ENCODE data around the gene PRMT3. TPM values are rescaled to one million over a fixed set of nuclear protein-coding genes. Genes with fewer than 3 reads are reported as not detected.
"Not testable (repeated sequence)": the region's sequence is repeated elsewhere in the genome, so short reads cannot be mapped to it uniquely, and the experiment has no call there.

The PRMT3 gene
- total and polyA plus RNA-seq, 2 experiments from 2014 or later: 9.8 to 11.7 TPM

DNA sequence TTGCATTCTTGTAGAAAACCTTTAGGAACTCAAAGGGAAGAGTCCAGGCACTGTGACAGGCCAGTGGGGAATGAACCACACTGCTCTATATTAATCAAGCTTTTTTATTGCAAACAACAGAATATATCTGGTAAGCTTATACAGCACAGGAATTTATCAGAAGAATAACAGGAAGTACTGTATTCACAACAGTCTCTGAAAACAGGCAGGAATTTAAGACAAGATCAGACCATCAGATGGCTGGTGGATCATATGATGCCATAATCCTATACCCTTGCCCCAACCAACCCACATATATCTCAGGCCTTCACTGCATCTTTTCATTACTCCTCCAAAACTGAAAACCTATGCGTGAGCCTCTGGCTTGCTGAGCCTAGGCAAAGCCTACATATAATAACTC is 25.0 kb upstream of the PRMT3 start:
- no peaks in the 10 kb centered on the region for H3K36me3 ChIP-seq (ENCODE audit: low read depth)
- no peaks in the 10 kb centered on the region for H4K20me1 ChIP-seq (ENCODE audit: insufficient read depth)
- in situ Hi-C loops (cut with MboI): no loop called here
- H3K9ac ChIP-seq: no peak overlapping the region
- TF ChIP-seq EZH2phosphoT487 (IDR thresholded peaks at IDR 0.05; ENCODE audit: insufficient read depth, low read depth) (no peak), EZH2 (IDR thresholded peaks at IDR 0.05; ENCODE audit: insufficient read depth, poor library complexity, severe bottlenecking) (no peak)
- H3K9me3 ChIP-seq (ENCODE audit: low read depth): no peaks in the 10 kb centered on the region
- WGBS, 2 experiments (ENCODE audit: low coverage in 1 of 2, low lambda C conversion rate in 2 of 2, missing lambda C conversion rate in 2 of 2): 35 to 46% methylated on average over 1 of the region's 1 CpG
- no peaks in the 10 kb centered on the region for H3K27me3 ChIP-seq (replicated peaks; ENCODE audit: insufficient read depth)
- no peak for DNase-seq
- no peak overlapping the region for H3K27ac ChIP-seq
- no peak overlapping the region for H3K4me2 ChIP-seq (ENCODE audit: unreplicated experiment)
- peaks cover 10% of the 10 kb centered on the region; the same call in 1 of the 2 replicates for H3F3A ChIP-seq (ENCODE audit: insufficient read depth)
- H3K79me2 ChIP-seq (ENCODE audit: insufficient read depth): no peaks in the 10 kb centered on the region
- H3K9me2 ChIP-seq (ENCODE audit: insufficient read depth): no peaks in the 10 kb centered on the region
- no peak overlapping the region for H3K4me3 ChIP-seq
- H3K4me1 ChIP-seq (ENCODE audit: insufficient read depth): peaks cover 15% of the 10 kb centered on the region
- peak overlapping the region; percentile 91; the same call in 1 of the 2 replicates for H2AFZ ChIP-seq

DNA sequence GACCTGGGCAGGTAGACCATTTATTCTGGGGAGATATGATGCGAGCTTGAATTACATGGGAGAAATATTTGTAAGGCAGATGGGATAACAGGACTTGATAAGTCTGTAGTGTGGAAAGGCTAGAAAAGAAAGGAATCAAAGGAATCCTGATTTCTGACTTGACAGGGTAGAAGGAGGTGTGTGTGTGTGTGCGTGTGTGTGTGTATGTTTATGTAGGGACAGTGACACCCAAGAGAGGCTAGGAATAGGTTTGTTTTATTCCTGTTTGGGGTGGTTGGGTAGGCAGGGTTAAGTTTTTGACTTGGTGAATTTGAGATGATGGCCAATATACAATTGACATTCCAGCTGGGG is 24.4 kb upstream of the PRMT3 start:
- Histone ChIP-seq H4K20me1 (ENCODE audit: insufficient read depth) (no peaks in the 10 kb centered on the region), H3K27ac (no peak overlapping the region), H3K27me3 (replicated peaks; ENCODE audit: insufficient read depth) (no peaks in the 10 kb centered on the region), H3K4me3 (peak overlapping the region; percentile 81), H3K9me2 (ENCODE audit: insufficient read depth) (no peaks in the 10 kb centered on the region), H3K9ac (peak overlapping the region; percentile 79), H3F3A (ENCODE audit: insufficient read depth) (peaks cover 12% of the 10 kb centered on the region; the same call in 1 of the 2 replicates), H3K9me3 (ENCODE audit: low read depth) (no peaks in the 10 kb centered on the region), H2AFZ (peak overlapping the region; percentile 91), H3K36me3 (ENCODE audit: low read depth) (no peaks in the 10 kb centered on the region), H3K4me1 (ENCODE audit: insufficient read depth) (peaks cover 19% of the 10 kb centered on the region), H3K79me2 (ENCODE audit: insufficient read depth) (no peaks in the 10 kb centered on the region), H3K4me2 (ENCODE audit: unreplicated experiment) (peak overlapping the region; percentile 72)
- 97 to 98% methylated on average over 2 of the region's 2 CpGs for WGBS, 2 experiments (ENCODE audit: low coverage in 1 of 2, low lambda C conversion rate in 2 of 2, missing lambda C conversion rate in 2 of 2)
- in situ Hi-C loops (cut with MboI): no loop called here
- no peak for DNase-seq
- TF ChIP-seq EZH2phosphoT487 (IDR thresholded peaks at IDR 0.05; ENCODE audit: insufficient read depth, low read depth): no peak
- TF ChIP-seq EZH2 (IDR thresholded peaks at IDR 0.05; ENCODE audit: insufficient read depth, poor library complexity, severe bottlenecking): no peak

DNA sequence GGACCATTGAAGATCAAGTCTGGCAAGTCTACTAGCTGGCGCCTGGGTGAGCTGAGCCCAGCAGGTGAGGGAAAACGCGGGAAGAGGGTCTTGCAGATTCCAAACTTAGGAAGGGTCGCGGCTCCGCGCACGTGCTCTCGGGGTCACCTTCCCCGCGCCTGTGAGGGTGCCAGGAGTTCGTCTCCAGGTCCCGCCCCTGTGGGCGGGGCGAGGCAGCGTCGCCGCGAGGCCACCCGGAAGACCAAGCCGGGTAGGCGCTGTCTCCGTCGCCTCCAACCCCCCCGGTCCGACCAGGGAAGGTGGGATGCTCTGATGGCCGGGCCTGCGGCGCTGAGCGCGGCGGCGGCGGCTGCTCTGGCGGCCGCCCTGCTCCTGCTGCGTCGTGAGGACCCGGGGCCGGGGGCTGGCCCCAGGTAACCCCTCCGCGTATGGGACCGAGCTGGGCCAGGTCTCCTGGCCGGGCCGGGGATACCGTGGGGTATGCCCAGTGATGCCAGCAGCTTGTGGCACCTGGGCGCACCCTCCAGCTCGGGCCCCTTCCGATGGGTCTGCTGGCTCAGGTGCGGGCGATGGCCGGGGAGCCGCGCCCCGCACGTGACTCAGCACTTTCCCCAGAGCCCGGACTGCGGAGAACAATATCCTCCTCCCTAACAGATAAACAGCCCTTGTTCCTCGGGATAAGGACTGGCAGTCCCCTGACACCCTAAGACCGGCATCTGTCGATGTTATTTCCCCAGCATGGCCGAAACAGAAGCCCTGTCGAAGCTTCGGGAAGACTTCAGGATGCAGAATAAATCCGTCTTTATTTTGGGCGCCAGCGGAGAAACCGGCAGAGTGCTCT is 23.8 kb upstream of the PRMT3 start, which contains the start of gene HTATIP2:
TSS of gene HTATIP2 (plus strand) at position 215 of the 841 bp plus-strand sequence. CDS start at position 739, 524 bp downstream.
- Histone ChIP-seq H3K4me3 (peak within 1 kb of the TSS; percentile 81), H2AFZ (peak within 1 kb of the TSS; percentile 91), H3K9me2 (ENCODE audit: insufficient read depth) (no peaks in the 10 kb centered on the region), H3F3A (ENCODE audit: insufficient read depth) (peaks cover 18% of the 10 kb centered on the region; the same call in 1 of the 2 replicates), H3K27me3 (replicated peaks; ENCODE audit: insufficient read depth) (no peaks in the 10 kb centered on the region), H4K20me1 (ENCODE audit: insufficient read depth) (no peaks in the 10 kb centered on the region), H3K79me2 (ENCODE audit: insufficient read depth) (no peaks in the 10 kb centered on the region), H3K4me2 (ENCODE audit: unreplicated experiment) (peak within 1 kb of the TSS; percentile 72), H3K4me1 (ENCODE audit: insufficient read depth) (peaks cover 25% of the 10 kb centered on the region), H3K9ac (peak within 1 kb of the TSS; percentile 79), H3K9me3 (ENCODE audit: low read depth) (no peaks in the 10 kb centered on the region), H3K36me3 (ENCODE audit: low read depth) (no peaks in the 10 kb centered on the region), H3K27ac (no peak within 1 kb of the TSS)
- peak; percentile 62 for DNase-seq
- 4% methylated on average over 58 to 66 of the region's 68 CpGs for WGBS, 2 experiments (ENCODE audit: low coverage in 1 of 2, low lambda C conversion rate in 2 of 2, missing lambda C conversion rate in 2 of 2)
- in situ Hi-C loops (cut with MboI): no loop called here
- TF ChIP-seq EZH2 (IDR thresholded peaks at IDR 0.05; ENCODE audit: insufficient read depth, poor library complexity, severe bottlenecking) (no peak), EZH2phosphoT487 (IDR thresholded peaks at IDR 0.05; ENCODE audit: insufficient read depth, low read depth) (no peak)

DNA sequence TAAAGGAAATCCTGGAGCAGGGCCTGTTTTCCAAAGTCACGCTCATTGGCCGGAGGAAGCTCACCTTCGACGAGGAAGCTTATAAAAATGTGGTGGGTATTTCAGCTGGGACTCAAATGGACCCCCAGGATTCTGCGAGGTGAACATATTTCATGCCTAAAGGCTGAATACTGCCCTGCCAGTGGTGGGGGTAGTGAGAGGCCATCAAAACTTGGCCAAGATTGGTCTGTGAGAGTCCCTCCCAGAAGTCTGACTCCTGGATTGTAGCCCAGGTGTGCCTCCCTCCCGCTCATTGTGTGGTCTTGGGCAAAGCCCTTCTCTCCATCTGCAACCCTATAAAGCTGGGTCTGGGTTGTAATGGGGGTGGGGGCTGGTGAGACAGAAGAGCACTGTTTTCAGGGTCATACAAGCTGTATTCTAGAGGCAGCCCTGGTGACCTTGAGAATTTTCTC is 23.1 kb upstream of the PRMT3 start:
- Histone ChIP-seq H4K20me1 (ENCODE audit: insufficient read depth) (no peaks in the 10 kb centered on the region), H3K4me2 (ENCODE audit: unreplicated experiment) (peak overlapping the region; percentile 72), H3K9me3 (ENCODE audit: low read depth) (no peaks in the 10 kb centered on the region), H2AFZ (peak overlapping the region; percentile 91), H3K79me2 (ENCODE audit: insufficient read depth) (no peaks in the 10 kb centered on the region), H3K9me2 (ENCODE audit: insufficient read depth) (no peaks in the 10 kb centered on the region), H3F3A (ENCODE audit: insufficient read depth) (peaks cover 21% of the 10 kb centered on the region; the same call in 1 of the 2 replicates), H3K27me3 (replicated peaks; ENCODE audit: insufficient read depth) (no peaks in the 10 kb centered on the region), H3K4me1 (ENCODE audit: insufficient read depth) (peaks cover 27% of the 10 kb centered on the region), H3K9ac (peak overlapping the region; percentile 79), H3K4me3 (peak overlapping the region; percentile 81), H3K36me3 (ENCODE audit: low read depth) (no peaks in the 10 kb centered on the region), H3K27ac (no peak overlapping the region)
- no peak for DNase-seq
- TF ChIP-seq EZH2 (IDR thresholded peaks at IDR 0.05; ENCODE audit: insufficient read depth, poor library complexity, severe bottlenecking) (no peak), EZH2phosphoT487 (IDR thresholded peaks at IDR 0.05; ENCODE audit: insufficient read depth, low read depth) (no peak)
- in situ Hi-C loops (cut with MboI): no loop called here
- 24 to 32% methylated on average over 6 of the region's 6 CpGs for WGBS, 2 experiments (ENCODE audit: low coverage in 1 of 2, low lambda C conversion rate in 2 of 2, missing lambda C conversion rate in 2 of 2)

DNA sequence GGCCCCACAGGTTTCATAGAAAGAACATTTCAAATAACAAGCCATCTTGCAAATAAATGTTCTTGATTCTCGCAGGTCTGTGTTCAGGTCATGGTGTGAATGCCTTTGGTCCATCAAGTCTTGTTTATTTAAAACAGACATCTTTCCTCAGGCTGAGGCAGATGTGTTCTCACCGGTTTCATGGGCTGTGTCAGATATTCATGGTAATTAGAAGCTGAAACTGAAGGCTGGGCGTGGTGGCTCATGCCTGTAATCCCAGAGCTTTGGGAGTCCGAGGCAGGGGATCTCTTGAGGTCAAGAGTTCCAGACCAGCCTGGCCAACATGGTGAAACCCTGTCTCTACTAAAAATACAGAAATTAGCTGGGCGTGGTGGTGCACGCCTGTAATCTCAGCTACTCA is 22.1 kb upstream of the PRMT3 start:
- H2AFZ ChIP-seq; H3K4me3 ChIP-seq; DNase-seq; H3K27ac ChIP-seq; in situ Hi-C loops (cut with MboI); H3K9ac ChIP-seq; H3K9me2 ChIP-seq (ENCODE audit: insufficient read depth); H3K27me3 ChIP-seq (replicated peaks; ENCODE audit: insufficient read depth); H3K79me2 ChIP-seq (ENCODE audit: insufficient read depth); H3K4me2 ChIP-seq (ENCODE audit: unreplicated experiment); H4K20me1 ChIP-seq (ENCODE audit: insufficient read depth); H3K36me3 ChIP-seq (ENCODE audit: low read depth); H3K9me3 ChIP-seq (ENCODE audit: low read depth): not testable (repeated sequence)
- H3F3A ChIP-seq (ENCODE audit: insufficient read depth): peaks cover 21% of the 10 kb centered on the region; the same call in 1 of the 2 replicates
- WGBS, 2 experiments (ENCODE audit: low coverage in 1 of 2, low lambda C conversion rate in 2 of 2, missing lambda C conversion rate in 2 of 2): 94 to 97% methylated on average over 6 of the region's 6 CpGs
- H3K4me1 ChIP-seq (ENCODE audit: insufficient read depth): peaks cover 27% of the 10 kb centered on the region

Data from GM23248 (cell line).